GM19025 (cell line): ENCODE data around the gene OR4D9.
"Not testable (repeated sequence)": the region's sequence is repeated elsewhere in the genome, so short reads cannot be mapped to it uniquely, and the experiment has no call there.

Source experiments
- ATAC-seq: cut with Tn5 transposase; IDR thresholded peaks from one replicate; pipeline ENCODE4 v1.9.1; 2021; ENCODE audit warnings: mild to moderate bottlenecking, low read depth, moderate library complexity; ENCODE audit not compliant: unreplicated experiment

Gene OR4D9

GRCh38 chr11:59510941-59511589 is at the start of gene OR4D9:
OR4D9 (plus strand) TSS chr11:59511539; CDS start chr11:59514913, 3,374 bp downstream.
- ATAC-seq = no peak

- ATAC-seq = no peak
Observed at GRCh38 chr11:59463190-59463641, 48.1 kb upstream of the OR4D9 start.

- no peak for ATAC-seq
Observed at GRCh38 chr11:59473015-59473414, 38.3 kb upstream of the OR4D9 start, which contains the start of gene OR4D10. OR4D10 (plus strand) TSS chr11:59473315; CDS start chr11:59477430, 4,115 bp downstream.

- ATAC-seq = no peak
Observed at GRCh38 chr11:59475176-59475575, 36.2 kb upstream of the OR4D9 start.

GRCh38 chr11:59479906-59480305 is 31.4 kb upstream of the OR4D9 start:
- no peak for ATAC-seq

- ATAC-seq = no peak
Observed at GRCh38 chr11:59480359-59480758, 31.0 kb upstream of the OR4D9 start.

- ATAC-seq = no peak
Observed at GRCh38 chr11:59501931-59502330, 9.4 kb upstream of the OR4D9 start.

- ATAC-seq = no peak
Observed at GRCh38 chr11:59503276-59503675, 8.1 kb upstream of the OR4D9 start, which contains the start of gene OR4D11. OR4D11 (plus strand) TSS chr11:59503576; CDS start chr11:59503576, 0 bp downstream.

- ATAC-seq = no peak
Observed at GRCh38 chr11:59511675-59512074, 336 bp downstream of the OR4D9 start.

- not testable (repeated sequence) for ATAC-seq
Observed at GRCh38 chr11:59520139-59520538, 8.8 kb downstream of the OR4D9 start.

- ATAC-seq = no peak
Observed at GRCh38 chr11:59520741-59521140, 9.4 kb downstream of the OR4D9 start.

- ATAC-seq = no peak
Observed at GRCh38 chr11:59523541-59523940, 12.2 kb downstream of the OR4D9 start.

- no peak for ATAC-seq
Observed at GRCh38 chr11:59528711-59529110, 17.4 kb downstream of the OR4D9 start.

GRCh38 chr11:59532620-59533019 is 21.3 kb downstream of the OR4D9 start:
- no peak for ATAC-seq

GRCh38 chr11:59534676-59535075 is 23.3 kb downstream of the OR4D9 start:
- no peak for ATAC-seq

GRCh38 chr11:59542142-59542810 is 30.9 kb downstream of the OR4D9 start:
- no peak for ATAC-seq

- not testable (repeated sequence) for ATAC-seq
Observed at GRCh38 chr11:59543713-59544112, 32.4 kb downstream of the OR4D9 start.

- no peak for ATAC-seq
Observed at GRCh38 chr11:59544869-59545178, 33.5 kb downstream of the OR4D9 start.

GRCh38 chr11:59545179-59546020 is 34.1 kb downstream of the OR4D9 start:
- ATAC-seq = no peak

- not testable (repeated sequence) for ATAC-seq
Observed at GRCh38 chr11:59547605-59548308, 36.4 kb downstream of the OR4D9 start.

- ATAC-seq = no peak
Observed at GRCh38 chr11:59548309-59548656, 36.9 kb downstream of the OR4D9 start.
